NCI-H1436 (cell line): ENCODE data around the gene UNC13D.
A peak's percentile ranks its signal among the peaks of the same experiment; 100 is the strongest.
"Not testable (repeated sequence)": the region's sequence is repeated elsewhere in the genome, so short reads cannot be mapped to it uniquely, and the experiment has no call there.

Experiments used
- DNase-seq: peaks from one replicate; lab custom pipeline; 2025; lab: John Stamatoyannopoulos, UW

UNC13D gene

GRCh38 chr17:75820094-75821080 lies 23.8 kb downstream of the UNC13D start:
- DNase-seq = no peak

- no peak for DNase-seq
These were observed 24.5 kb downstream of the UNC13D start for GRCh38 chr17:75819678-75820077.

GRCh38 chr17:75819116-75819515 lies 25.1 kb downstream of the UNC13D start:
- DNase-seq = no peak

- no peak for DNase-seq
These were observed 25.8 kb downstream of the UNC13D start for GRCh38 chr17:75818326-75818885.

- no peak for DNase-seq
These were observed 26.6 kb downstream of the UNC13D start for GRCh38 chr17:75817571-75817970.

GRCh38 chr17:75816693-75817092 lies 27.5 kb downstream of the UNC13D start:
- DNase-seq = no peak

GRCh38 chr17:75815399-75815798 lies 28.8 kb downstream of the UNC13D start:
- DNase-seq = no peak

- DNase-seq = no peak
These were observed 29.3 kb downstream of the UNC13D start for GRCh38 chr17:75814900-75815373.

GRCh38 chr17:75814021-75814395 lies 30.2 kb downstream of the UNC13D start:
- DNase-seq = no peak

GRCh38 chr17:75813081-75814020 lies 30.9 kb downstream of the UNC13D start:
- no peak for DNase-seq

- DNase-seq = no peak
These were observed 31.8 kb downstream of the UNC13D start for GRCh38 chr17:75812096-75813013.

GRCh38 chr17:75811174-75811573 lies 33.0 kb downstream of the UNC13D start:
- no peak for DNase-seq

- not testable (repeated sequence) for DNase-seq
These were observed 33.4 kb downstream of the UNC13D start for GRCh38 chr17:75810756-75811155.

- DNase-seq = no peak
These were observed 34.0 kb downstream of the UNC13D start for GRCh38 chr17:75810216-75810615.

GRCh38 chr17:75809631-75810111 lies 34.5 kb downstream of the UNC13D start:
- no peak for DNase-seq

GRCh38 chr17:75808905-75809621 lies 35.1 kb downstream of the UNC13D start:
- DNase-seq = peak; percentile 92

- DNase-seq = no peak
These were observed 35.7 kb downstream of the UNC13D start for GRCh38 chr17:75808549-75808904.

GRCh38 chr17:75807861-75808260 lies 36.3 kb downstream of the UNC13D start:
- DNase-seq = no peak

GRCh38 chr17:75806822-75807500 lies 37.2 kb downstream of the UNC13D start:
- DNase-seq = no peak

- DNase-seq = no peak
These were observed 40.3 kb downstream of the UNC13D start for GRCh38 chr17:75803883-75804282.
